Measurements from ENCODE around the gene CCDC110. TPM values are rescaled to one million over a fixed set of nuclear protein-coding genes. Genes with fewer than 3 reads are reported as not detected.
A peak's percentile ranks its signal among the peaks of the same experiment; 100 is the strongest.

Gene CCDC110
- polyA plus RNA-seq, 1 donor = 0.94 TPM

GRCh38 chr4:185461565-185461964, 10.0 kb downstream of the CCDC110 start:
- Histone ChIP-seq H3K4me3 (ENCODE audit: low read length) (no peak overlapping the region), H3K27ac (ENCODE audit: low read length) (no peak overlapping the region), H3K4me1 (ENCODE audit: control insufficient read depth, insufficient read depth, low read length) (no peaks in the 10 kb centered on the region), H3K9me3 (ENCODE audit: control insufficient read depth, low read depth, low read length) (no peaks in the 10 kb centered on the region), H3K27me3 (ENCODE audit: control insufficient read depth, insufficient read depth, low read length) (peaks cover 3% of the 10 kb centered on the region), H3K36me3 (ENCODE audit: control insufficient read depth, insufficient read depth, low read length) (no peaks in the 10 kb centered on the region)
- no peak for DNase-seq
- no CpG with 5 or more reads among the region's 8 CpGs for WGBS (ENCODE audit: insufficient coverage, low lambda C conversion rate)

- DNase-seq = no peak
- no CpG with 5 or more reads among the region's 3 CpGs for WGBS (ENCODE audit: insufficient coverage, low lambda C conversion rate)
- Histone ChIP-seq H3K4me3 (ENCODE audit: low read length) (no peak overlapping the region), H3K27me3 (ENCODE audit: control insufficient read depth, insufficient read depth, low read length) (no peaks in the 10 kb centered on the region), H3K36me3 (ENCODE audit: control insufficient read depth, insufficient read depth, low read length) (no peaks in the 10 kb centered on the region), H3K4me1 (ENCODE audit: control insufficient read depth, insufficient read depth, low read length) (no peaks in the 10 kb centered on the region), H3K9me3 (ENCODE audit: control insufficient read depth, low read depth, low read length) (no peaks in the 10 kb centered on the region), H3K27ac (ENCODE audit: low read length) (no peak overlapping the region)
Observed at GRCh38 chr4:185457136-185457535, 14.4 kb downstream of the CCDC110 start.

GRCh38 chr4:185456131-185456530, 15.4 kb downstream of the CCDC110 start:
- DNase-seq = no peak
- H3K36me3 ChIP-seq (ENCODE audit: control insufficient read depth, insufficient read depth, low read length) = no peaks in the 10 kb centered on the region
- H3K4me3 ChIP-seq (ENCODE audit: low read length) = no peak overlapping the region
- no peaks in the 10 kb centered on the region for H3K9me3 ChIP-seq (ENCODE audit: control insufficient read depth, low read depth, low read length)
- no peak overlapping the region for H3K27ac ChIP-seq (ENCODE audit: low read length)
- no peaks in the 10 kb centered on the region for H3K27me3 ChIP-seq (ENCODE audit: control insufficient read depth, insufficient read depth, low read length)
- H3K4me1 ChIP-seq (ENCODE audit: control insufficient read depth, insufficient read depth, low read length) = no peaks in the 10 kb centered on the region
- 51% methylated on average over 2 of the region's 2 CpGs for WGBS (ENCODE audit: insufficient coverage, low lambda C conversion rate)

GRCh38 chr4:185445209-185445608, 26.3 kb downstream of the CCDC110 start:
- Histone ChIP-seq H3K9me3 (ENCODE audit: control insufficient read depth, low read depth, low read length) (no peaks in the 10 kb centered on the region), H3K27me3 (ENCODE audit: control insufficient read depth, insufficient read depth, low read length) (no peaks in the 10 kb centered on the region), H3K36me3 (ENCODE audit: control insufficient read depth, insufficient read depth, low read length) (no peaks in the 10 kb centered on the region), H3K4me3 (ENCODE audit: low read length) (no peak overlapping the region), H3K27ac (ENCODE audit: low read length) (no peak overlapping the region), H3K4me1 (ENCODE audit: control insufficient read depth, insufficient read depth, low read length) (no peaks in the 10 kb centered on the region)
- DNase-seq = no peak
- 86% methylated on average over 2 of the region's 2 CpGs for WGBS (ENCODE audit: insufficient coverage, low lambda C conversion rate)

GRCh38 chr4:185441479-185441878, 30.1 kb downstream of the CCDC110 start:
- 100% methylated on average over 1 of the region's 2 CpGs for WGBS (ENCODE audit: insufficient coverage, low lambda C conversion rate)
- no peaks in the 10 kb centered on the region for H3K4me1 ChIP-seq (ENCODE audit: control insufficient read depth, insufficient read depth, low read length)
- H3K27ac ChIP-seq (ENCODE audit: low read length) = no peak overlapping the region
- no peaks in the 10 kb centered on the region for H3K9me3 ChIP-seq (ENCODE audit: control insufficient read depth, low read depth, low read length)
- H3K27me3 ChIP-seq (ENCODE audit: control insufficient read depth, insufficient read depth, low read length) = peaks cover 2% of the 10 kb centered on the region
- no peaks in the 10 kb centered on the region for H3K36me3 ChIP-seq (ENCODE audit: control insufficient read depth, insufficient read depth, low read length)
- no peak overlapping the region for H3K4me3 ChIP-seq (ENCODE audit: low read length)
- no peak for DNase-seq

GRCh38 chr4:185437809-185438208, 33.7 kb downstream of the CCDC110 start:
- Histone ChIP-seq H3K4me1 (ENCODE audit: control insufficient read depth, insufficient read depth, low read length) (no peaks in the 10 kb centered on the region), H3K27ac (ENCODE audit: low read length) (no peak overlapping the region), H3K4me3 (ENCODE audit: low read length) (no peak overlapping the region), H3K36me3 (ENCODE audit: control insufficient read depth, insufficient read depth, low read length) (no peaks in the 10 kb centered on the region), H3K9me3 (ENCODE audit: control insufficient read depth, low read depth, low read length) (no peaks in the 10 kb centered on the region), H3K27me3 (ENCODE audit: control insufficient read depth, insufficient read depth, low read length) (peaks cover 2% of the 10 kb centered on the region)
- DNase-seq = no peak

GRCh38 chr4:185435466-185435865, 36.1 kb downstream of the CCDC110 start:
- no peak for DNase-seq
- Histone ChIP-seq H3K9me3 (ENCODE audit: control insufficient read depth, low read depth, low read length) (no peaks in the 10 kb centered on the region), H3K27me3 (ENCODE audit: control insufficient read depth, insufficient read depth, low read length) (peaks cover 2% of the 10 kb centered on the region), H3K4me3 (ENCODE audit: low read length) (no peak overlapping the region), H3K27ac (ENCODE audit: low read length) (no peak overlapping the region), H3K36me3 (ENCODE audit: control insufficient read depth, insufficient read depth, low read length) (no peaks in the 10 kb centered on the region), H3K4me1 (ENCODE audit: control insufficient read depth, insufficient read depth, low read length) (no peaks in the 10 kb centered on the region)

- no peak for DNase-seq
- no peak overlapping the region for H3K27ac ChIP-seq (ENCODE audit: low read length)
- H3K27me3 ChIP-seq (ENCODE audit: control insufficient read depth, insufficient read depth, low read length) = no peaks in the 10 kb centered on the region
- no peaks in the 10 kb centered on the region for H3K9me3 ChIP-seq (ENCODE audit: control insufficient read depth, low read depth, low read length)
- H3K36me3 ChIP-seq (ENCODE audit: control insufficient read depth, insufficient read depth, low read length) = no peaks in the 10 kb centered on the region
- H3K4me1 ChIP-seq (ENCODE audit: control insufficient read depth, insufficient read depth, low read length) = peaks cover 6% of the 10 kb centered on the region
- H3K4me3 ChIP-seq (ENCODE audit: low read length) = no peak overlapping the region
- WGBS (ENCODE audit: insufficient coverage, low lambda C conversion rate) = 100% methylated on average over 1 of the region's 5 CpGs
Observed at GRCh38 chr4:185429660-185430059, 41.9 kb downstream of the CCDC110 start.

- Histone ChIP-seq H3K9me3 (ENCODE audit: control insufficient read depth, low read depth, low read length) (no peaks in the 10 kb centered on the region), H3K27ac (ENCODE audit: low read length) (no peak overlapping the region), H3K4me3 (ENCODE audit: low read length) (no peak overlapping the region), H3K36me3 (ENCODE audit: control insufficient read depth, insufficient read depth, low read length) (peaks cover 2% of the 10 kb centered on the region), H3K27me3 (ENCODE audit: control insufficient read depth, insufficient read depth, low read length) (no peaks in the 10 kb centered on the region), H3K4me1 (ENCODE audit: control insufficient read depth, insufficient read depth, low read length) (peaks cover 6% of the 10 kb centered on the region)
- no peak for DNase-seq
- 90% methylated on average over 2 of the region's 22 CpGs for WGBS (ENCODE audit: insufficient coverage, low lambda C conversion rate)
Observed at GRCh38 chr4:185426960-185427688, 44.4 kb downstream of the CCDC110 start.

- H3K4me3 ChIP-seq (ENCODE audit: low read length) = peak within 1 kb of the TSS; percentile 94
- H3K4me1 ChIP-seq (ENCODE audit: control insufficient read depth, insufficient read depth, low read length) = peaks cover 6% of the 10 kb centered on the region
- peaks cover 12% of the 10 kb centered on the region for H3K36me3 ChIP-seq (ENCODE audit: control insufficient read depth, insufficient read depth, low read length)
- H3K27ac ChIP-seq (ENCODE audit: low read length) = peak within 1 kb of the TSS; percentile 66
- no CpG with 5 or more reads among the region's 66 CpGs for whole genome bisulfite sequencing (ENCODE audit: insufficient coverage, low lambda C conversion rate)
- H3K9me3 ChIP-seq (ENCODE audit: control insufficient read depth, low read depth, low read length) = no peaks in the 10 kb centered on the region
- H3K27me3 ChIP-seq (ENCODE audit: control insufficient read depth, insufficient read depth, low read length) = no peaks in the 10 kb centered on the region
- DNase-seq = peak; percentile 90 to 93
Observed at GRCh38 chr4:185425647-185426352, 45.7 kb downstream of the CCDC110 start, which contains the start of gene UFSP2. Gene UFSP2, minus strand, starts transcription at chr4:185425964. Its CDS starts 96 bp downstream, at chr4:185425868.
